HG03103 (cell line): ENCODE measurements around the gene PLAAT4.
"Not testable (repeated sequence)": the region's sequence is repeated elsewhere in the genome, so short reads cannot be mapped to it uniquely, and the experiment has no call there.

Experiments used
- ATAC-seq: cut with Tn5 transposase; IDR thresholded peaks from one replicate; pipeline ENCODE4 v1.9.1; 2021; ENCODE audit warnings: low read depth; ENCODE audit not compliant: unreplicated experiment

The PLAAT4 gene

GRCh38 chr11:63564784-63565350, 28.3 kb downstream of the PLAAT4 start:
- ATAC-seq, result no peak

- ATAC-seq, result peak; percentile 63
Observed at GRCh38 chr11:63567044-63567840, 30.6 kb downstream of the PLAAT4 start.

DNA sequence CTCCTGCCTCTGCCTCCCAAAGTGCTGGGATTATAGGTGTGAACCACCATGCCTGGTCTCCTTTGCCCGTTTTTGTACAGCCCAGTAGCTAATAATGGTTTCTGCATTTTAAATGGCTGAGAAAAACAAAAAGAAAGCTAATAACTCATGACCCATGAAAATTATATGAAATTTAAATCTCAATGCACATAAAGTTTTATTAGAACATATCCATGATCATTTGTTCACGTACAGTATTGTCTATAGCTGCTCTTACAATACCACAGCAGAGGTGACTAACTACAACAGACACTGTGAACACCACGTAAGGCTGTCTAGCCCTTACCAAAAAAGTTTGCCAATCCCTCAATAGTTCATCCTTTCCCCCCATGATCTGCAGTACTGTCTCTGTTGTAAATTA, 33.0 kb downstream of the PLAAT4 start:
- ATAC-seq, result no peak

GRCh38 chr11:63572026-63572688, 35.5 kb downstream of the PLAAT4 start:
- ATAC-seq, result no peak

DNA sequence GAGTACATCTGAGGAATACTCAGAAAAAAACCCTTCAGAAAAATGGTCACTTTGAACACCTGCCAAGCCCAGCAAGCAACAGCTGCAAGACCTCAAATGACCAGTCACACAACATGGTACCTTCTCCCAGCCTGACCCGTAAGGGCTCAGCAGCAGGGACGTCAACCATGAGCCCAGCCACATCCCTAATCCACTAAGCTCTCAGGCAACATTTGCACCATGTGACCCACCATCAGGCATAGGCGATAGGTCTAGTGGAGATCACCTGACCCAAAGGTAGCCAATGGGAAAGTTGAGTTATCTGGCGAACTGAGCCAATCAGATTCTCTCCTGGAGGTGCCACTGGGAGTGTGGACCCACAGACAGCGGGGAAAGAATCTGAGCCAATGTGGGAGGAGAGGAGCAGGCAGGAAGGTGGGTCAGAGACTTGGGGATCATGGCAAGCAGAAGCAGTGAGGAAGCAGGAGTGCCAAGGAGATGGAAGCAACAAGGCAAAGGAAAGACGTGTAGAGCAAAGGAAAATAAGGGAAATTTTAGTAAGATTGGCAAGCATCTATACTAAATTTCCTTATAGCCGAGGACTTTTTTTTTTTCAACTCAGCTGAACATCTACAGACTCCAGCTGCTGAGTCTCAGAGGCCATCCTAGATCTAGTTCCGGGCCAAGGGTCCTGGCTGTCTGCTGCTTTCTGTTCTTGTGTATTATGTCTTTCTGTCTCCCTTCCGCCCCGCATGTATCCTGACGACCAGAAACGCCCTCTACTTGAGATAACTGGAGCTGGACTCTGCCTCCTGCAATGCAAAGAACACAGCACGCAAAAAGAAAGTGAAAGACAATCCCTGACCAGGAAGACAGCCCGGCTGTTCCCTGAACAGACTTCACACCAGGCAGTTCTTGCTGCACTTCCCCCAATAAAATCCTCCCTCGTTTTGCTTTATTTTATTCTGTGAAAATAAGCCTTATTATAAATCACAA, 37.6 kb downstream of the PLAAT4 start:
- ATAC-seq, result peak; percentile 51

DNA sequence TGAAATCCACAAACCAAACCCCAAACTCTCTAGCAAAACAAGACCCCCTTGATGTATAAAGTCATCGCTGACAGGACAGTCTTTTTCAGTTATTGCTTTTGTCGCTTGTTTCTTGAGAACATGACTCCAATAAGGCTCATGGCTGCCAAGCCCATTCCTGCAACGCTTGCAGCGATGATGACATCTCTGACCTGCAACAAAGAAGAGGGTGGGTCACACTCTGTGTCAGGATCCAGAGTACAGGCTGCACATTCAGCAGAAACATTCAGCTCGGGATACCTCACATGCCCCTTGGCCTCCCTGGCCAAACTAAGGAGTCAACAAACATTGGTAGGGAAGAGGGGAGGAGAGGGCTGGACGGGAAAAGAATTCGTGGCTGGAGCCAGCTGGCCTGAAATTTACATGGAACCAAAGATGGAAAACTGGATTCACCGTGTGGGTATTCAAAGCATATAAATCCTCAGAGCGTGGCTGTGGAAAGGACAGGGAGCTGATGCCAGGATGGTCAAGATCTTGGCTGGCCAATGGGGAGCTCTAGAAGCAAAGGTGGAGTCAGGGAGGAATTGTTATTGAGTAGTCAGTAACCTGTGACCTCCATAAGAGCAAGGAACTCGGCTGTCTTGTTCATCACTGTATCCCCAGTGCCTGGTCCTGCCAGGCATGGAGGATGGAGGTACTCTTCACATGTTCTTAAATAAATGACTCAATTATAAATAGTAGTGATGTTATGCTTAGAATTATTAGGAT, 38.4 kb downstream of the PLAAT4 start:
- no peak for ATAC-seq

GRCh38 chr11:63578882-63579281, 42.3 kb downstream of the PLAAT4 start:
- not testable (repeated sequence) for ATAC-seq

DNA sequence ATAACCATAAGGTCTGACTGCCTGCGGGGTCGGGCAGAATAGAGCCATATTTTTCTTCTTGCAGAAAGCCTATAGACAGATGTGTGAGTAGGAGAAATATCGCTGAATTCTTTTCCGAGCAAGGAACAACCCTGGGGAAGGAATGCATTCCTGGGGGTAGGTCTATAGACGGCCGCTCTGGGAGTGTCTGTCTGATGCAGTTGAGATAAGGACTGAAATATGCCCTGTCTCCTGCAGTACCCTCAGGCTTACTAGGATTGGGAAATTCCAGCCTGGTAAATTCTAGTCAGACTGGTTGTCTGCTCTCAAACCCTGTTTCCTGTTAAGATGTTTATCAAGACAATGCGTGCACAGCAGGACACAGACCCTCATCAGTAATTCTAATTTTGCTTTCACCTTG, 44.6 kb downstream of the PLAAT4 start:
- ATAC-seq, result not testable (repeated sequence)

- no peak for ATAC-seq
Observed at GRCh38 chr11:63583357-63583677, 46.7 kb downstream of the PLAAT4 start.

- ATAC-seq, result no peak
Observed at GRCh38 chr11:63586451-63587166, 50.0 kb downstream of the PLAAT4 start.

GRCh38 chr11:63589000-63589399, 52.4 kb downstream of the PLAAT4 start:
- ATAC-seq, result no peak

DNA sequence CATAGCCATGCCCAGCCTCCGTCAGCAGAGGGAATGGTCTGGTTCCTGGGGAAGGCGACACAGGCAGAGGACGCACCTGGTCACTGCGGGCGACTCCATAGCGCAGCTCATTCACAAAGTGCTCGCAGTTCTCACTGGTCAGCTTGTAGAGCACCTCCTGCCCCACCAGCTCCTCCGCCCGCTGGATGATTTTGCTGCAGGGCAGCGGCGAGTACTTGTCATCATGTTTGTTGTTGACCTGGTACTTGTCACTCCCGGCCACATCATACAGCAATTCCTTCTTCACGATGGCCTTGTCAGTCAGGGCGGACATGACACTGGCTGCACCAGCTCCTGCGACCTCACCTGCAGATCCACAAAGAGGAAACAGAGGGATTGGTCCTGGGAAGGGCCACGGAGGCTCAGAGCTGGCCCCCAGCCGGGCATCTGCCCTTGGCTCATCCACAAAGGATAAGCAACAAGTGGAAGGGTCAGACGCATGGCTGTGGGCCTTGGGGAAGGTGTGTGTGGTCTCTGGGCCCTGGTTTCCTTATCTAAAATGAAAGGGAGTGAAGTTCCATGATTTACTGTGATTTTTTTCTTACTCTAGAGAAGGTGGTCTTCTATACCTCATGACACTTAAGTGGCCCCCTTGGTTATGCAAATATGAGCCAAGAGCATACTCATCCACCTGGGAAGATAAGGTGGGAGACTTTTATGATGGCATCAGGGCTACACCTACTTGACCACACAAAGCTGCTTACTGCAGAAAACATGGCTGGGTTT, 53.6 kb downstream of the PLAAT4 start:
- ATAC-seq, result no peak

DNA sequence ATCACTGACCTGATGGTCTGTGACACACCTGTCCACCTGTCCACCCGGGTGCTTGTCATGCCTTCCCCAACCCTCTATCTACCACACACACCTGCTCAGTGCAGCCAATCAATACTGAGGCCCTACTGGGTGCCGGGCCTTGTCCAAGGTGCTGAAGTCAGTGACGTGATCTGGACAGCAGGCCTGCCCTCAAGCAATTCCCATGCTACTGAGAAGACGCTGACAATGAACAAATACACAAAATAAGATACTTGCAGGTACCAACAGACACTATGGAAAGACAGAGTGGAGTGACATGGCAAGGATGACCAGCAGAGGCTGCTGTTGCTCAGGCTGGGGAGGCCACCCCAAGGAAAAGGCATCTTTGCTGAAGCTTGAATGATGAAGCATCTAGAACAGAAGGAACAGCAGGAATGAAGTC, 56.4 kb downstream of the PLAAT4 start:
- no peak for ATAC-seq

- ATAC-seq, result no peak
Observed at GRCh38 chr11:63595296-63595695, 58.7 kb downstream of the PLAAT4 start.
